WTC11 (cell line): ENCODE measurements around the gene P2RY12. TPM values are rescaled to one million over a fixed set of nuclear protein-coding genes. Genes with fewer than 3 reads are reported as not detected.

Experiments
- ATAC-seq: fragments of 200-7000 bp; cut with Tn5 transposase; 2 replicates; pipeline ENCODE4 v1.10.0; 2021; ENCODE audit warnings: mild to moderate bottlenecking, moderate library complexity
- CTCF ChIA-PET: fragments of 300-600 bp; sonication (Branson Sonifier 250); formaldehyde crosslinking; loops from one replicate; lab custom pipeline; 2021; ENCODE audit warnings: antibody characterized with exemption; lab: Charles Lee
- POLR2A ChIA-PET: fragments of 350-600 bp; sonication (Branson Sonifier 250); formaldehyde crosslinking; loops from one replicate; lab custom pipeline; 2021; ENCODE audit warnings: antibody characterized with exemption; lab: Charles Lee
- DNase-seq: peaks from one replicate; pipeline ENCODE4 v3.0.0; 2021; ENCODE audit warnings: low spot score
- H3K27ac Mint-ChIP-seq: 2 replicates; pipeline ENCODE4 v1.8.0; 2021; ENCODE audit warnings: mixed read lengths
- H3K27me3 Mint-ChIP-seq: 2 replicates; pipeline ENCODE4 v1.8.0; 2021; ENCODE audit warnings: low read depth, mild to moderate bottlenecking, moderate library complexity, mixed read lengths
- H3K36me3 Mint-ChIP-seq: 2 replicates; pipeline ENCODE4 v1.8.0; 2021; ENCODE audit warnings: mixed read lengths
- H3K4me1 Mint-ChIP-seq: 2 replicates; pipeline ENCODE4 v1.8.0; 2022; ENCODE audit warnings: mixed read lengths
- H3K4me3 Mint-ChIP-seq: 2 replicates; pipeline ENCODE4 v1.8.0; 2021; ENCODE audit warnings: mild to moderate bottlenecking, moderate library complexity, mixed read lengths
- H3K9me3 Mint-ChIP-seq: 2 replicates; pipeline ENCODE4 v1.8.0; 2021; ENCODE audit warnings: mixed read lengths
- ATF2 ChIP-seq: sonication (generic); formaldehyde crosslinking; IDR thresholded peaks from 2 replicates; pipeline ENCODE4 v1.8.1; 2022; ENCODE audit warnings: low read depth, missing genetic modification reagents, borderline replicate concordance
- ATF6 ChIP-seq: sonication (generic); formaldehyde crosslinking; IDR thresholded peaks from 2 replicates; pipeline ENCODE4 v1.8.1; 2023; ENCODE audit warnings: mild to moderate bottlenecking, missing genetic modification reagents
- CDX4 ChIP-seq: fragments of 250-450 bp; sonication (Bioruptor Pico); IDR thresholded peaks from 2 replicates; pipeline ENCODE4 v1.9.0; 2021; ENCODE audit warnings: moderate library complexity, mild to moderate bottlenecking, inconsistent platforms, borderline replicate concordance
- E2F4 ChIP-seq: sonication (generic); formaldehyde crosslinking; IDR thresholded peaks from 2 replicates; pipeline ENCODE4 v1.8.1; 2022; ENCODE audit warnings: low read depth, mild to moderate bottlenecking, moderate library complexity, missing genetic modification reagents, borderline replicate concordance
- ESRRA ChIP-seq: sonication (generic); formaldehyde crosslinking; IDR thresholded peaks from 2 replicates; pipeline ENCODE4 v1.8.1; 2022; ENCODE audit warnings: mild to moderate bottlenecking, missing genetic modification reagents, borderline replicate concordance
- JAZF1 ChIP-seq: fragments of 250-450 bp; sonication (Bioruptor Pico); IDR thresholded peaks from 2 replicates; pipeline ENCODE4 v1.9.0; 2021; ENCODE audit warnings: moderate library complexity, mild to moderate bottlenecking, inconsistent platforms
- JUN ChIP-seq: sonication (generic); formaldehyde crosslinking; IDR thresholded peaks from 2 replicates; pipeline ENCODE4 v1.8.0; 2023; ENCODE audit warnings: mild to moderate bottlenecking, missing genetic modification reagents
- KAT7 ChIP-seq: sonication (generic); formaldehyde crosslinking; IDR thresholded peaks from 2 replicates; pipeline ENCODE4 v1.8.1; 2023; ENCODE audit warnings: missing genetic modification reagents, mild to moderate bottlenecking, borderline replicate concordance
- NR1H2 ChIP-seq: sonication (generic); formaldehyde crosslinking; IDR thresholded peaks from 2 replicates; pipeline ENCODE4 v1.9.0; 2021; ENCODE audit warnings: mild to moderate bottlenecking, moderate library complexity, missing genetic modification reagents
- NR2C2 ChIP-seq: sonication (generic); formaldehyde crosslinking; IDR thresholded peaks from 2 replicates; pipeline ENCODE4 v1.8.0; 2022; ENCODE audit warnings: mild to moderate bottlenecking, missing genetic modification reagents
- NR3C1 ChIP-seq: sonication (generic); formaldehyde crosslinking; conservative IDR thresholded peaks from 2 replicates; pipeline ENCODE4 v1.8.1; 2023; ENCODE audit warnings: low read depth, mild to moderate bottlenecking, missing genetic modification reagents
- OVOL2 ChIP-seq: fragments of 250-450 bp; sonication (Bioruptor Pico); IDR thresholded peaks from 2 replicates; pipeline ENCODE4 v1.9.0; 2021; ENCODE audit warnings: mild to moderate bottlenecking, borderline replicate concordance
- PREB ChIP-seq: sonication (generic); formaldehyde crosslinking; IDR thresholded peaks from 2 replicates; pipeline ENCODE4 v1.8.1; 2022; ENCODE audit warnings: mild to moderate bottlenecking, missing genetic modification reagents, moderate library complexity, borderline replicate concordance
- RELA ChIP-seq: sonication (generic); formaldehyde crosslinking; IDR thresholded peaks from 2 replicates; pipeline ENCODE4 v1.8.1; 2022; ENCODE audit warnings: missing genetic modification reagents, mild to moderate bottlenecking, borderline replicate concordance
- RORB ChIP-seq: fragments of 250-450 bp; sonication (Bioruptor Pico); IDR thresholded peaks from 2 replicates; pipeline ENCODE4 v1.9.0; 2021; ENCODE audit warnings: mild to moderate bottlenecking
- SOX15 ChIP-seq: fragments of 250-450 bp; sonication (Bioruptor Pico); IDR thresholded peaks from 2 replicates; pipeline ENCODE4 v1.9.0; 2021; ENCODE audit warnings: mild to moderate bottlenecking
- USF2 ChIP-seq: sonication (generic); formaldehyde crosslinking; IDR thresholded peaks from 2 replicates; pipeline ENCODE4 v1.8.1; 2023; ENCODE audit warnings: mild to moderate bottlenecking, missing genetic modification reagents, moderate library complexity
- ZNF138 ChIP-seq: sonication (generic); formaldehyde crosslinking; conservative IDR thresholded peaks from 2 replicates; pipeline ENCODE4 v1.8.1; 2022; ENCODE audit warnings: mild to moderate bottlenecking, moderate library complexity, missing genetic modification reagents
- ZNF396 ChIP-seq: fragments of 250-450 bp; sonication (Bioruptor Pico); IDR thresholded peaks from 2 replicates; pipeline ENCODE4 v1.8.0; 2021; ENCODE audit warnings: mild to moderate bottlenecking, moderate library complexity, borderline replicate concordance
- ZNF671 ChIP-seq: fragments of 250-450 bp; sonication (Bioruptor Pico); IDR thresholded peaks from 2 replicates; pipeline ENCODE4 v1.8.0; 2021; ENCODE audit warnings: mild to moderate bottlenecking
- total RNA-seq: library from RNA; stranded (reverse); gene quantifications from 3 replicates; pipeline ENCODE4 v1.2.3, GENCODE V29; 2021

P2RY12 gene
- total RNA-seq, 1 experiment from 2014 or later, result not detected

GRCh38 chr3:151314593-151314992, 70.0 kb downstream of the P2RY12 start (continued):
- TF ChIP-seq JUN (CRISPR knock-in tag) (no peak), PREB (CRISPR knock-in tag) (no peak), NR1H2 (CRISPR knock-in tag) (no peak)

- no peaks in the 10 kb centered on the region for H3K9me3 Mint-ChIP-seq
- ATAC-seq, result no peak
- no peak overlapping the region for H3K27ac Mint-ChIP-seq
- H3K27me3 Mint-ChIP-seq, result no peaks in the 10 kb centered on the region
- DNase-seq, result no peak
- CTCF ChIA-PET, result interaction anchor here (0.7 kb wide), 1 partner anchor 8 kb away, joined by 4 read pairs; no protein-coding TSS in a partner anchor
- POLR2A ChIA-PET, result no interaction called here
- peaks cover 59% of the 10 kb centered on the region for H3K4me1 Mint-ChIP-seq
- H3K36me3 Mint-ChIP-seq, result no peaks in the 10 kb centered on the region
- TF ChIP-seq OVOL2 (CRISPR knock-in tag) (no peak), ATF6 (no peak), SOX15 (CRISPR knock-in tag) (no peak), JUN (CRISPR knock-in tag) (no peak), RELA (CRISPR knock-in tag) (no peak), RORB (CRISPR knock-in tag) (no peak)
- no peak overlapping the region for H3K4me3 Mint-ChIP-seq
Observed at GRCh38 chr3:151314137-151314536, 70.4 kb downstream of the P2RY12 start.

- POLR2A ChIA-PET, result no interaction called here
- peaks cover 56% of the 10 kb centered on the region for H3K4me1 Mint-ChIP-seq
- DNase-seq (no peak), ATAC-seq (peak; percentile 78)
- CTCF ChIA-PET, result interaction anchor here (1.2 kb wide), 1 partner anchor 130 kb away, joined by 3 read pairs; no protein-coding TSS in a partner anchor
- TF ChIP-seq CDX4 (CRISPR knock-in tag), result no peak
- TF ChIP-seq KAT7 (CRISPR knock-in tag), result no peak
- no peak for TF ChIP-seq ZNF671 (CRISPR knock-in tag)
- TF ChIP-seq JAZF1 (CRISPR knock-in tag), result no peak
- TF ChIP-seq USF2 (CRISPR knock-in tag), result no peak
- TF ChIP-seq ZNF138, result no peak
- TF ChIP-seq NR2C2 (CRISPR knock-in tag), result no peak
- no peak for TF ChIP-seq ZNF396 (CRISPR knock-in tag)
- TF ChIP-seq JUN (CRISPR knock-in tag), result no peak
- TF ChIP-seq, all 79 proteins: peak for 0
- Mint-ChIP-seq H3K27me3 (no peaks in the 10 kb centered on the region), H3K27ac (no peak overlapping the region), H3K4me3 (no peak overlapping the region), H3K36me3 (no peaks in the 10 kb centered on the region), H3K9me3 (no peaks in the 10 kb centered on the region)
Observed at GRCh38 chr3:151312972-151313371, 71.6 kb downstream of the P2RY12 start.

- H3K36me3 Mint-ChIP-seq, result no peaks in the 10 kb centered on the region
- ATAC-seq (no peak), DNase-seq (no peak)
- peaks cover 64% of the 10 kb centered on the region for H3K4me1 Mint-ChIP-seq
- H3K27me3 Mint-ChIP-seq, result no peaks in the 10 kb centered on the region
- no peak overlapping the region for H3K27ac Mint-ChIP-seq
- POLR2A ChIA-PET, result no interaction called here
- CTCF ChIA-PET, result interaction anchor here (1.1 kb wide), 1 partner anchor 18 kb away, joined by 3 read pairs; no protein-coding TSS in a partner anchor
- H3K4me3 Mint-ChIP-seq, result no peak overlapping the region
- no peaks in the 10 kb centered on the region for H3K9me3 Mint-ChIP-seq
- TF ChIP-seq ZNF396 (CRISPR knock-in tag), result no peak
- TF ChIP-seq E2F4, result no peak
- no peak for TF ChIP-seq NR3C1 (CRISPR knock-in tag)
- TF ChIP-seq ESRRA, result no peak
- TF ChIP-seq ATF2 (CRISPR knock-in tag), result no peak
Observed at GRCh38 chr3:151309566-151309965, 75.0 kb downstream of the P2RY12 start.
